ENCODE results near the gene APOBEC3B. TPM values are rescaled to one million over a fixed set of nuclear protein-coding genes. Genes with fewer than 3 reads are reported as not detected.

APOBEC3B gene
- total and polyA plus RNA-seq, 2 of the 8 experiments (the other 6 are each of a cell fraction or from before 2014, with no cell fraction given), result 14.2 to 74.9 TPM

GRCh38 chr22:38946771-38947170 lies 35.4 kb upstream of the APOBEC3B start:
- Histone ChIP-seq H3K4me1 (replicated peaks in 1 of 4; ENCODE audit: control insufficient read depth in 3 of 4, insufficient read depth in 4 of 4, low read length in 3 of 4) (peaks cover 0 to 3% (median 0%) of the 10 kb centered on the region in 4 experiments; a peak in 4 of 7 replicates), H3K9ac (replicated peaks in 1 of 4; ENCODE audit: extremely low read depth in 1 of 4, low read depth in 3 of 4, low read length in 3 of 4) (no peak overlapping the region), H2AFZ (ENCODE audit: low read length) (peak overlapping the region; percentile 31; the same call in 1 of the 2 replicates), H2BK5ac (ENCODE audit: low read depth, low read length) (no peak overlapping the region), H3K4me3 (ENCODE audit: extremely low read depth in 1 of 4, insufficient read depth in 2 of 4, low read depth in 3 of 4, low read length in 4 of 4) (no peak overlapping the region), H3K4me2 (ENCODE audit: insufficient read depth in 1 of 2, low read depth in 2 of 2, low read length in 2 of 2) (no peak overlapping the region), H3K23ac (ENCODE audit: insufficient read length) (no peak overlapping the region), H4K5ac (ENCODE audit: insufficient read length, low read depth, low read length) (no peak overlapping the region), H3K27ac (ENCODE audit: low read depth, low read length) (no peak overlapping the region), H3K79me1 (ENCODE audit: low read depth, low read length) (no peaks in the 10 kb centered on the region), H3K4ac (replicated peaks; ENCODE audit: insufficient read length, low read depth, low read length) (no peak overlapping the region), H2AK5ac (ENCODE audit: low read depth, low read length) (no peak overlapping the region), H3K14ac (ENCODE audit: insufficient read length) (no peak overlapping the region), H2BK12ac (ENCODE audit: low read depth, low read length) (no peak overlapping the region), H3K9me3 (ENCODE audit: insufficient read depth in 2 of 2, low read depth in 1 of 2, low read length in 1 of 2) (no peaks in the 10 kb centered on the region), H2BK20ac (ENCODE audit: low read length) (no peak overlapping the region), H3K79me2 (ENCODE audit: control insufficient read depth in 1 of 2, insufficient read depth in 2 of 2, low read length in 2 of 2) (no peaks in the 10 kb centered on the region), H3K23me2 (ENCODE audit: low read depth, low read length) (no peaks in the 10 kb centered on the region), H3K36me3 (ENCODE audit: control insufficient read depth in 2 of 4, insufficient read depth in 4 of 4, low read length in 3 of 4) (no peaks in the 10 kb centered on the region), H4K8ac (ENCODE audit: extremely low read depth, insufficient read depth, low read length) (no peak overlapping the region), H4K20me1 (replicated peaks in 1 of 2; ENCODE audit: control insufficient read depth in 1 of 2, insufficient read depth in 2 of 2, low read length in 2 of 2) (no peaks in the 10 kb centered on the region), H3K27me3 (replicated peaks in 1 of 4; ENCODE audit: control insufficient read depth in 3 of 4, extremely low read depth in 1 of 4, insufficient read depth in 3 of 4, low read length in 3 of 4) (peaks cover 0 to 5% (median 0%) of the 10 kb centered on the region in 4 experiments; a peak in 2 of 7 replicates), H2BK15ac (ENCODE audit: low read length) (no peak overlapping the region), H2BK120ac (replicated peaks; ENCODE audit: low read depth, low read length) (no peak overlapping the region), H3K56ac (replicated peaks; ENCODE audit: insufficient read length, low read depth, low read length) (no peak overlapping the region), H3K18ac (ENCODE audit: extremely low read depth, low read length) (no peak overlapping the region), H4K91ac (replicated peaks; ENCODE audit: insufficient read length, low read length) (no peak overlapping the region)
- CTCF ChIA-PET (ENCODE audit: partially characterized antibody), result interaction anchor here (0.8 to 2.0 kb wide), 4 partner anchors 19 to 75 kb away, joined by 3 to 9 read pairs (median 4); no protein-coding TSS in a partner anchor
- FAIRE-seq (no peak), DNase-seq (ENCODE audit: low read depth in 1 of 2, low spot score in 2 of 2) (no peak)
- TF ChIP-seq ASH2L (IDR thresholded peaks at IDR 0.05; ENCODE audit: low read length) (no peak), GABPA (IDR thresholded peaks at IDR 0.05; ENCODE audit: borderline replicate concordance, insufficient read depth, low read length) (no peak), SIX5 (IDR thresholded peaks at IDR 0.05; ENCODE audit: low read depth, low read length) (no peak), E2F6 (IDR thresholded peaks at IDR 0.05) (no peak), KDM5A (IDR thresholded peaks at IDR 0.05; ENCODE audit: low read length) (no peak), TEAD4 (IDR thresholded peaks at IDR 0.05; ENCODE audit: low read depth, low read length) (no peak)
- 80% methylated on average over 8 of the region's 8 CpGs; no CpG with 5 or more reads in 1 of the 2 experiments for WGBS, 2 experiments (ENCODE audit: extremely low coverage in 1 of 2, insufficient coverage in 1 of 2, insufficient read length in 1 of 2, insufficient replicate concordance in 2 of 2, low coverage in 1 of 2, low lambda C conversion rate in 2 of 2, missing lambda C conversion rate in 1 of 2)
- POLR2A ChIA-PET (ENCODE audit: partially characterized antibody), result interaction anchor here (0.7 kb wide), 1 partner anchor 27 kb away, joined by 3 read pairs; no protein-coding TSS in a partner anchor
